ENCODE measurements around the gene OSBP2. TPM values are rescaled to one million over a fixed set of nuclear protein-coding genes. Genes with fewer than 3 reads are reported as not detected.

OSBP2 gene
- total RNA-seq, 1 experiment from 2014 or later, result 7.1 TPM

DNA sequence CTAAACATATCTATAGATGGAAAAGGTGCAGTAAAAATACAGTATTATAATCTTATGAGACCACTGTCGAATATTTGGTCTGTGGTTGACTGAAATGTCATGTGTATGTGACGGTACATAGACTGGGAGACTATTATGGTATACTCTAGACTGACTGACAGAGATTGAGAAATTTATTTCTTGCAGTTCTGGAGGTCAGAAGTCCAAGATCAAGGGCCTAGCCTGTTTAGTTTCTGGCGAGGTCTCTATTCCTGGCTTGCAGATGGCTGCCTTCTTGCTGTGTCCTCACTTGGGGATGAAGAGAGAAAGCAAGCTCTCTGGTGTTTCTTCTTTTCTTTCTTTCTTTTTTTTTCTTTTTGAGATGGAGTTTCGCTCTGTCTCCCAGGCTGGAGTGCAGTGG is 7.3 kb upstream of the OSBP2 start:
- TF ChIP-seq EZH2 (IDR thresholded peaks at IDR 0.05; ENCODE audit: low read depth), result no peak
- TF ChIP-seq, protein P1, sequence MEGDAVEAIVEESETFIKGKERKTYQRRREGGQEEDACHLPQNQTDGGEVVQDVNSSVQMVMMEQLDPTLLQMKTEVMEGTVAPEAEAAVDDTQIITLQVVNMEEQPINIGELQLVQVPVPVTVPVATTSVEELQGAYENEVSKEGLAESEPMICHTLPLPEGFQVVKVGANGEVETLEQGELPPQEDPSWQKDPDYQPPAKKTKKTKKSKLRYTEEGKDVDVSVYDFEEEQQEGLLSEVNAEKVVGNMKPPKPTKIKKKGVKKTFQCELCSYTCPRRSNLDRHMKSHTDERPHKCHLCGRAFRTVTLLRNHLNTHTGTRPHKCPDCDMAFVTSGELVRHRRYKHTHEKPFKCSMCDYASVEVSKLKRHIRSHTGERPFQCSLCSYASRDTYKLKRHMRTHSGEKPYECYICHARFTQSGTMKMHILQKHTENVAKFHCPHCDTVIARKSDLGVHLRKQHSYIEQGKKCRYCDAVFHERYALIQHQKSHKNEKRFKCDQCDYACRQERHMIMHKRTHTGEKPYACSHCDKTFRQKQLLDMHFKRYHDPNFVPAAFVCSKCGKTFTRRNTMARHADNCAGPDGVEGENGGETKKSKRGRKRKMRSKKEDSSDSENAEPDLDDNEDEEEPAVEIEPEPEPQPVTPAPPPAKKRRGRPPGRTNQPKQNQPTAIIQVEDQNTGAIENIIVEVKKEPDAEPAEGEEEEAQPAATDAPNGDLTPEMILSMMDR (conservative IDR thresholded peaks at IDR 0.05), result no peak

GRCh38 chr22:30689622-30690021 is 5.1 kb upstream of the OSBP2 start:
- intact Hi-C loops (cut with micrococcal nuclease; ENCODE audit: unreplicated experiment), result no loop called here
- TF ChIP-seq EZH2 (IDR thresholded peaks at IDR 0.05; ENCODE audit: low read depth), result no peak
- TF ChIP-seq, protein P1 (conservative IDR thresholded peaks at IDR 0.05), result no peak
- ChIA-PET POLR2A (ENCODE audit: unreplicated experiment) (no interaction called here), CTCF (no interaction called here)
- Histone ChIP-seq H3K79me2 (ENCODE audit: low read depth) (no peaks in the 10 kb centered on the region), H3K36me3 (ENCODE audit: low read depth) (no peaks in the 10 kb centered on the region), H3K9me2 (ENCODE audit: insufficient read depth) (no peaks in the 10 kb centered on the region), H3F3A (ENCODE audit: insufficient read depth, low read depth) (no peaks in the 10 kb centered on the region), H3K27me3 (ENCODE audit: insufficient read depth, low read depth) (no peaks in the 10 kb centered on the region), H3K27ac (no peak overlapping the region), H3K4me1 (replicated peaks; ENCODE audit: insufficient read depth) (peaks cover 9% of the 10 kb centered on the region; the same call in 1 of the 2 replicates), H4K20me1 (ENCODE audit: insufficient read depth) (no peaks in the 10 kb centered on the region), H3K4me3 (no peak overlapping the region), H3K4me2 (no peak overlapping the region), H2AFZ (no peak overlapping the region), H3K9me3 (ENCODE audit: insufficient read depth, low read depth) (no peaks in the 10 kb centered on the region)
- DNase-seq, result no peak
- BruUV-seq (replicated peaks), result no TSS peak

More for the DNA sequence above, 7.3 kb upstream of the OSBP2 start:
- Histone ChIP-seq H3K9me2 (ENCODE audit: insufficient read depth) (no peaks in the 10 kb centered on the region), H3K4me3 (no peak overlapping the region), H4K20me1 (ENCODE audit: insufficient read depth) (no peaks in the 10 kb centered on the region), H2AFZ (no peak overlapping the region), H3K27me3 (ENCODE audit: insufficient read depth, low read depth) (no peaks in the 10 kb centered on the region), H3F3A (ENCODE audit: insufficient read depth, low read depth) (no peaks in the 10 kb centered on the region), H3K4me1 (replicated peaks; ENCODE audit: insufficient read depth) (peaks cover 4% of the 10 kb centered on the region; the same call in 1 of the 2 replicates), H3K36me3 (ENCODE audit: low read depth) (no peaks in the 10 kb centered on the region), H3K9me3 (ENCODE audit: insufficient read depth, low read depth) (no peaks in the 10 kb centered on the region), H3K4me2 (no peak overlapping the region), H3K27ac (no peak overlapping the region), H3K79me2 (ENCODE audit: low read depth) (no peaks in the 10 kb centered on the region)
- intact Hi-C loops (cut with micrococcal nuclease; ENCODE audit: unreplicated experiment), result no loop called here
- CTCF ChIA-PET, result no interaction called here
- DNase-seq, result no peak
- no TSS peak for BruUV-seq (replicated peaks)
- POLR2A ChIA-PET (ENCODE audit: unreplicated experiment), result interaction anchor here (0.6 kb wide), 1 partner anchor 264 kb away, joined by 3 read pairs; no protein-coding TSS in a partner anchor

- Histone ChIP-seq H3F3A (ENCODE audit: insufficient read depth, low read depth) (peaks cover 3% of the 10 kb centered on the region), H4K20me1 (ENCODE audit: insufficient read depth) (no peaks in the 10 kb centered on the region), H3K4me2 (no peak overlapping the region), H2AFZ (no peak overlapping the region), H3K9me3 (ENCODE audit: insufficient read depth, low read depth) (no peaks in the 10 kb centered on the region), H3K9me2 (ENCODE audit: insufficient read depth) (no peaks in the 10 kb centered on the region), H3K27me3 (ENCODE audit: insufficient read depth, low read depth) (no peaks in the 10 kb centered on the region), H3K27ac (no peak overlapping the region), H3K4me1 (replicated peaks; ENCODE audit: insufficient read depth) (peaks cover 9% of the 10 kb centered on the region; the same call in 1 of the 2 replicates), H3K36me3 (ENCODE audit: low read depth) (no peaks in the 10 kb centered on the region), H3K4me3 (no peak overlapping the region), H3K79me2 (ENCODE audit: low read depth) (no peaks in the 10 kb centered on the region)
- ChIA-PET POLR2A (ENCODE audit: unreplicated experiment) (interaction anchor here (0.6 kb wide), 1 partner anchor 400 kb away, joined by 3 read pairs; no protein-coding TSS in a partner anchor), CTCF (no interaction called here)
- no TSS peak for BruUV-seq (replicated peaks)
- no peak for DNase-seq
- intact Hi-C loops (cut with micrococcal nuclease; ENCODE audit: unreplicated experiment), result no loop called here
- TF ChIP-seq, protein P1 (conservative IDR thresholded peaks at IDR 0.05), result no peak
- TF ChIP-seq EZH2 (IDR thresholded peaks at IDR 0.05; ENCODE audit: low read depth), result no peak
These were observed 3.5 kb upstream of the OSBP2 start for GRCh38 chr22:30691204-30691603.

Measured in PC-9 (cell line).